Smooth muscle cell (in vitro differentiated cells): Measurements from ENCODE around the gene CDKAL1. TPM values are rescaled to one million over a fixed set of nuclear protein-coding genes. Genes with fewer than 3 reads are reported as not detected.
"Not testable (repeated sequence)": the region's sequence is repeated elsewhere in the genome, so short reads cannot be mapped to it uniquely, and the experiment has no call there.

Experiments
- DNase-seq: peaks from one replicate; lab custom pipeline; 2025; ENCODE audit not compliant: unreplicated experiment; lab: John Stamatoyannopoulos, UW
- H2AFZ ChIP-seq: fragments of 200-600 bp; sonication (generic); 2 replicates; pipeline ENCODE4 v1.6.0; 2016; ENCODE audit warnings: antibody characterized with exemption, low read depth, mild to moderate bottlenecking
- H3F3A ChIP-seq: fragments of 200-600 bp; sonication (generic); 2 replicates; pipeline ENCODE4 v1.6.0; 2017; ENCODE audit warnings: antibody characterized with exemption, low read depth
- H3K27ac ChIP-seq: fragments of 200-600 bp; sonication (generic); 2 replicates; pipeline ENCODE4 v1.5.1; 2016; ENCODE audit warnings: low read depth, mild to moderate bottlenecking
- H3K27me3 ChIP-seq: fragments of 200-600 bp; sonication (generic); 2 replicates; pipeline ENCODE4 v1.6.1; 2016; ENCODE audit warnings: low read depth, mild to moderate bottlenecking
- H3K36me3 ChIP-seq: fragments of 200-600 bp; sonication (generic); 2 replicates; pipeline ENCODE4 v1.5.1; 2016; ENCODE audit warnings: low read depth
- H3K4me1 ChIP-seq: fragments of 200-600 bp; sonication (generic); 2 replicates; pipeline ENCODE4 v1.5.1; 2016; ENCODE audit warnings: low read depth
- H3K4me2 ChIP-seq: fragments of 200-600 bp; sonication (generic); 2 replicates; pipeline ENCODE4 v1.6.0; 2016; ENCODE audit warnings: mild to moderate bottlenecking
- H3K4me3 ChIP-seq: fragments of 200-600 bp; sonication (generic); 2 replicates; pipeline ENCODE4 v1.5.1; 2016; ENCODE audit warnings: mild to moderate bottlenecking
- H3K79me2 ChIP-seq: fragments of 200-600 bp; sonication (generic); 2 replicates; pipeline ENCODE4 v1.6.0; 2016; ENCODE audit warnings: low read depth, mild to moderate bottlenecking
- H3K9ac ChIP-seq: fragments of 200-600 bp; sonication (generic); 2 replicates; pipeline ENCODE4 v1.6.0; 2016; ENCODE audit warnings: low read depth
- H3K9me3 ChIP-seq: fragments of 200-600 bp; sonication (generic); replicated peaks from 2 replicates; pipeline ENCODE4 v1.5.1; 2016; ENCODE audit warnings: low read depth
- H4K20me1 ChIP-seq: fragments of 200-600 bp; sonication (generic); 2 replicates; pipeline ENCODE4 v1.6.0; 2016; ENCODE audit warnings: low read depth
- WGBS: methylation state at CpG from one replicate; pipeline ENCODE4 v1.1.7; 2016; ENCODE audit warnings: low lambda C conversion rate; 5-methylcytosine and 5-hydroxymethylcytosine counted together
- polyA plus RNA-seq: library from polyadenylated mRNA; unstranded; fragments of >200 nt; fragmentation: Nextera tagmentation; extraction: Ambion mirVana; gene quantifications from 2 replicates; pipeline ENCODE4 v1.2.1, GENCODE V29; 2016
- total RNA-seq: library from RNA; depleted of rRNA; stranded (reverse); fragments of >200 nt; gene quantifications from 2 replicates; pipeline ENCODE4 v1.2.3, GENCODE V29; 2014
- TF ChIP-seq, protein P1 (sequence below): fragments of 200-600 bp; sonication (generic); IDR thresholded peaks from 2 replicates; pipeline ENCODE4 v1.5.1; 2017; ENCODE audit warnings: borderline replicate concordance, mild to moderate bottlenecking, antibody characterized with exemption; ENCODE audit not compliant: insufficient read depth, poor library complexity, severe bottlenecking

Gene CDKAL1
- total and polyA plus RNA-seq, 2 experiments from 2014 or later = 16.5 to 16.6 TPM

DNA sequence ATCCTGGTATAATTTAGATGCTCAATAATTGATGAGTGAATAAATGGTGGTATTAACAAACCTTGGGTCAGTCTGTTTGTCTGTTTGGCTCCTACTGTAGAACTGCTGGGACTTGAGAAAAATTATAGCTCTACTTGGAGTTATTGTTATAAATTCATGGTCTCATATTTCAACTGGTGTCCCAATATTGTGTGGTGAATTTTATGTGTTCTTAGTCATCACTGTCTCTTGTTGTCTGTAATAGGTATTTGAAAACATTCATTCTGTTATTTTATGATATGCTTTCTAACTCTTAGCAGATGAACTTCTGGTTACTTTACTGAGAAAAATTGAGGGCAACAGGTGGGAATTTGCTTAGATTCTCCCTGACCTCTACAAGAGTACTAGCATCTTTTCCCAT is 221.4 kb downstream of the CDKAL1 start:
- Histone ChIP-seq H3K9ac (no peak overlapping the region), H3K4me1 (no peaks in the 10 kb centered on the region), H3F3A (peaks cover 3% of the 10 kb centered on the region), H3K4me2 (no peak overlapping the region), H3K4me3 (no peak overlapping the region), H3K27me3 (no peaks in the 10 kb centered on the region), H3K27ac (no peak overlapping the region), H3K79me2 (peaks cover 11% of the 10 kb centered on the region), H2AFZ (no peak overlapping the region), H4K20me1 (peaks cover 3% of the 10 kb centered on the region), H3K9me3 (peaks cover 5% of the 10 kb centered on the region), H3K36me3 (no peaks in the 10 kb centered on the region)
- DNase-seq = no peak
- TF ChIP-seq, protein P1, sequence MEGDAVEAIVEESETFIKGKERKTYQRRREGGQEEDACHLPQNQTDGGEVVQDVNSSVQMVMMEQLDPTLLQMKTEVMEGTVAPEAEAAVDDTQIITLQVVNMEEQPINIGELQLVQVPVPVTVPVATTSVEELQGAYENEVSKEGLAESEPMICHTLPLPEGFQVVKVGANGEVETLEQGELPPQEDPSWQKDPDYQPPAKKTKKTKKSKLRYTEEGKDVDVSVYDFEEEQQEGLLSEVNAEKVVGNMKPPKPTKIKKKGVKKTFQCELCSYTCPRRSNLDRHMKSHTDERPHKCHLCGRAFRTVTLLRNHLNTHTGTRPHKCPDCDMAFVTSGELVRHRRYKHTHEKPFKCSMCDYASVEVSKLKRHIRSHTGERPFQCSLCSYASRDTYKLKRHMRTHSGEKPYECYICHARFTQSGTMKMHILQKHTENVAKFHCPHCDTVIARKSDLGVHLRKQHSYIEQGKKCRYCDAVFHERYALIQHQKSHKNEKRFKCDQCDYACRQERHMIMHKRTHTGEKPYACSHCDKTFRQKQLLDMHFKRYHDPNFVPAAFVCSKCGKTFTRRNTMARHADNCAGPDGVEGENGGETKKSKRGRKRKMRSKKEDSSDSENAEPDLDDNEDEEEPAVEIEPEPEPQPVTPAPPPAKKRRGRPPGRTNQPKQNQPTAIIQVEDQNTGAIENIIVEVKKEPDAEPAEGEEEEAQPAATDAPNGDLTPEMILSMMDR = no peak

DNA sequence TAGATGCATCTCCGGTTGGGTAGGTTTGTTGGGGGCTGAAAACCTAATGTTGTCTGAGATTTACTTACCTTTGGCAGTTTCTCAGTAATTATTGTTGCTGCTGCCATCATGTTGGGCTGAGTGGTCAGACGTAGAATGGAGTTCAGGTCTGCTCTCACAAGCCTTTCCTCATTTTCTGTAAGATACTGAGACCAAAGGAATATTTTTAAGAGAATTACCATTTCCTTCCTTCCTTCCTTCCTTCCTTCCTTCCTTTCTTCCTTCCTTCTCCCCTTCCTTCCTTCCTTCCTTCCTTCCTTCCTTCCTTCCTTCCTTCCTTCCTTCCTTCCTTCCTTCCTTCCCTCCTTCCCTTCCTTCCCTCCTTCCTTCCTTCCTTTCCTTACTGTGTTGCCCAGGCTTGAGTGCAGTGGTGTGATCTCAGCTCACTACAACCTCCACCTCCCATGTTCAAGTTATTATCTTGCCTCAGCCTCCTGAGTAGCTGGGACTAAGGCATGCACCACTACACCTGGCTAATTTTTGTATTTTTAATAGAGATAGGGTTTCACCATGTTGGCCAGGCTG is 222.4 kb downstream of the CDKAL1 start:
- H3K9me3 ChIP-seq, H3K27ac ChIP-seq, H3K4me2 ChIP-seq, H4K20me1 ChIP-seq, H3K4me3 ChIP-seq, H2AFZ ChIP-seq, H3K9ac ChIP-seq, H3K36me3 ChIP-seq, DNase-seq, H3F3A ChIP-seq, H3K27me3 ChIP-seq, H3K4me1 ChIP-seq: not testable (repeated sequence)
- 98% methylated on average over 2 of the region's 2 CpGs for WGBS
- peaks cover 11% of the 10 kb centered on the region for H3K79me2 ChIP-seq

DNA sequence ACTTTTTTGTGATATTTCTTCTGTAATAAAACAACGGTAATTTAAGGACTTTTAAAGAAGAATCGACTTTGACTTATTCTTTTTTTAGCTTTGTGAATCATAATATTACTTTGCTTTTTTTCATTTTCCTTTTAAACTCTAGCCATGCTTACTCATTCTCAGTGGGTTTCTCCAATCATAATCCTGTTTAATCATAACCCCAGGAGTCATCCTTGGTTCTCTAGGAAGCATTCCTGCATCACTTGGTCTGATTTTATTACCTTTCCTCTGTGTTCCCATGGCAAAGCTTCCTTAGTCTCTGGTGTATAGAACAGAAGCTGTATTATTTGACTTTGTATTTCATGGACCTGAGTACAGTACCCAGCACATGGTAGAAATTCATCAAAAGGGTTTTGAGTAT is 223.5 kb downstream of the CDKAL1 start:
- H4K20me1 ChIP-seq = no peaks in the 10 kb centered on the region
- TF ChIP-seq, protein P1 = no peak
- WGBS = 66% methylated on average over 2 of the region's 2 CpGs
- no peak overlapping the region for H3K9ac ChIP-seq
- H2AFZ ChIP-seq = no peak overlapping the region
- no peaks in the 10 kb centered on the region for H3K36me3 ChIP-seq
- peaks cover 5% of the 10 kb centered on the region for H3K9me3 ChIP-seq
- no peaks in the 10 kb centered on the region for H3K27me3 ChIP-seq
- H3K27ac ChIP-seq = peak overlapping the region; percentile 54
- no peaks in the 10 kb centered on the region for H3F3A ChIP-seq
- H3K4me3 ChIP-seq = no peak overlapping the region
- no peak for DNase-seq
- H3K79me2 ChIP-seq = peaks cover 11% of the 10 kb centered on the region
- H3K4me1 ChIP-seq = no peaks in the 10 kb centered on the region
- no peak overlapping the region for H3K4me2 ChIP-seq

DNA sequence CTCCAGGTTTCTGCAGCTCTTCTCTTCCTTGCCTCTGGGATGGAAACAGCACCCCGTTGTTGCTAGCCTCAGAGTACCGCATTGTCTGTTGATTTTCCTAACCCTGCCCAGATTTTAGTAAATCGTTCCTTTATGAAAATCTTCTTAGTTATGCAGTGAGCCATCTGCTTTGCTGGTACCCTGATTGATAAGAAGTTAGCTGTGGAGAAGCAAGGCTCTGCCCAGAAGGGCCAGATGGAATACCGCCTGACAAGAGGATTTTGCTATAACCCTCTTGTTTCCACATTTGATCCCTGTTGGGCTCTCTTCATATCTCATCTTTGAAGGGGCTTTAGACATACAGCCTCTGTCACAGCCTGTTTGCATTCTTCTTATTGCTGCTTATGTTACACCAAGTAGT is 229.0 kb downstream of the CDKAL1 start:
- Histone ChIP-seq H3K9me3 (no peaks in the 10 kb centered on the region), H2AFZ (no peak overlapping the region)
- 32% methylated on average over 4 of the region's 4 CpGs for WGBS

More for the DNA sequence above, 229.0 kb downstream of the CDKAL1 start:
- Histone ChIP-seq H3K4me3 (no peak overlapping the region), H3K27ac (no peak overlapping the region), H3K79me2 (no peaks in the 10 kb centered on the region), H3K9ac (no peak overlapping the region), H3K4me1 (no peaks in the 10 kb centered on the region), H3K27me3 (no peaks in the 10 kb centered on the region), H4K20me1 (no peaks in the 10 kb centered on the region), H3K4me2 (no peak overlapping the region), H3K36me3 (no peaks in the 10 kb centered on the region), H3F3A (no peaks in the 10 kb centered on the region)
- DNase-seq = no peak
- TF ChIP-seq, protein P1 = no peak
